ENCODE results near the gene OTOA.

DNA sequence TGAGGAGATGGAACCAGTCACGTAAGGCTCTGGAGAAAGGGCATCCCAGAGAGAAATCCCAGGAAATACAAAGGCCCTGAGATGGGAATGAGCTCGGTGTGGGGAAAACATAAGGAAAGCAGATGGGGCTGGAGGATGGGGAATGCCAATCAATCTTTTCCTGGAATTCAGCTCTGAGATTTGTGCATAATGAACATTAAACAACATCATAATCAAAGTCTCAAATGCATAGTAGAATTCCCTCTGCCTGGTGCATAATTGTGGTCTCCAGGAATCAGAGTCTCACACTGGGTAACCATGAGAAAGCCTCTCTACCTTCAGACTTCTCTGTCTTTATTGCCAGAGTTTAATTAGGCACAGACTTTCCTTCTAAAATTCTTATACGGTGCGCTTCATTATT is 30.8 kb downstream of the OTOA start:
- no peak for TF ChIP-seq POLR2AphosphoS5 (IDR thresholded peaks at IDR 0.05)
- TF ChIP-seq, protein P1, sequence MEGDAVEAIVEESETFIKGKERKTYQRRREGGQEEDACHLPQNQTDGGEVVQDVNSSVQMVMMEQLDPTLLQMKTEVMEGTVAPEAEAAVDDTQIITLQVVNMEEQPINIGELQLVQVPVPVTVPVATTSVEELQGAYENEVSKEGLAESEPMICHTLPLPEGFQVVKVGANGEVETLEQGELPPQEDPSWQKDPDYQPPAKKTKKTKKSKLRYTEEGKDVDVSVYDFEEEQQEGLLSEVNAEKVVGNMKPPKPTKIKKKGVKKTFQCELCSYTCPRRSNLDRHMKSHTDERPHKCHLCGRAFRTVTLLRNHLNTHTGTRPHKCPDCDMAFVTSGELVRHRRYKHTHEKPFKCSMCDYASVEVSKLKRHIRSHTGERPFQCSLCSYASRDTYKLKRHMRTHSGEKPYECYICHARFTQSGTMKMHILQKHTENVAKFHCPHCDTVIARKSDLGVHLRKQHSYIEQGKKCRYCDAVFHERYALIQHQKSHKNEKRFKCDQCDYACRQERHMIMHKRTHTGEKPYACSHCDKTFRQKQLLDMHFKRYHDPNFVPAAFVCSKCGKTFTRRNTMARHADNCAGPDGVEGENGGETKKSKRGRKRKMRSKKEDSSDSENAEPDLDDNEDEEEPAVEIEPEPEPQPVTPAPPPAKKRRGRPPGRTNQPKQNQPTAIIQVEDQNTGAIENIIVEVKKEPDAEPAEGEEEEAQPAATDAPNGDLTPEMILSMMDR (IDR thresholded peaks at IDR 0.05) = no peak
- no peak for TF ChIP-seq POLR2A (IDR thresholded peaks at IDR 0.05)

Measured in transverse colon (tissue), 4 donors.